Keratinocyte (primary cell): ENCODE measurements around the gene DCTN1.

Experiments used
- CTCF ChIP-seq, 3 experiments: IDR thresholded peaks in 1 of 3; conservative IDR thresholded peaks in 1 of 3; optimal IDR thresholded peaks in 1 of 3; 2 replicates in 2 of 3; 3 replicates in 1 of 3; pipeline versions ENCODE3 to v1.5.1; 2011; ENCODE audit warnings: low read length in 3 of 3, mild to moderate bottlenecking in 3 of 3, moderate library complexity in 2 of 3, control low read depth in 1 of 3, inconsistent platforms in 1 of 3; ENCODE audit not compliant: insufficient read depth in 2 of 3; ENCODE audit errors: extremely low read depth in 1 of 3
- EZH2 ChIP-seq: IDR thresholded peaks from one replicate; pipeline ENCODE4 v1.6.1; 2012; ENCODE audit warnings: inconsistent platforms, mild to moderate bottlenecking, low read length, moderate library complexity

GRCh38 chr2:74367789-74368188 lies 12.3 kb downstream of the DCTN1 start:
- no peak for TF ChIP-seq CTCF (optimal IDR thresholded peaks at IDR 0.05 in 1 of 3, IDR thresholded peaks at IDR 0.05 in 1 of 3, conservative IDR thresholded peaks at IDR 0.05 in 1 of 3; ENCODE audit: extremely low read depth in 1 of 3, insufficient read depth in 2 of 3, low read length in 3 of 3)
- TF ChIP-seq EZH2 = no peak
